CD1c-positive myeloid dendritic cell (primary cell): ENCODE measurements around the gene PAWR.
"Not testable (repeated sequence)": the region's sequence is repeated elsewhere in the genome, so short reads cannot be mapped to it uniquely, and the experiment has no call there.

Source experiments
- DNase-seq: peaks from one replicate; pipeline ENCODE4 v3.0.0-alpha.2; 2016; ENCODE audit errors: extremely low spot score

The PAWR gene

GRCh38 chr12:79686171-79686570 is 4.6 kb downstream of the PAWR start:
- no peak for DNase-seq

DNA sequence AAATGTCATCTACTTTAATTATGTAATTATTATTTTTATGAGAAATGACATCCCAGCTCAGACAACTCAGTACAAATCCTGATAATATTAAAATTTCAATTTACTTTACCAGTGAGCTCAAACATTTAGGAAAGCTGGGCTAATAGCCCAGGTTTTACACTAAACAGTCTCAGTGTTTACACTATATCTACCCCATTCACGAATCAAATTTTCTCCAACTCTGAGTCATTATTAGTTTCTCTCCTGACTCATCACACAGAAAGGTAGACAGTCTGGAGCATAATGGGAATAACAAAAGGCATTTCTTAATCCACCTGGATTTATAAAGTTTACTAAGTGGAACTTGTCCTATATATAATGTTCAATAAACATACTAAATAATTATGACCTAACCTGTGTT is 5.7 kb downstream of the PAWR start:
- DNase-seq: no peak

GRCh38 chr12:79684338-79684737 is 6.4 kb downstream of the PAWR start:
- DNase-seq: not testable (repeated sequence)

- no peak for DNase-seq
These were observed 8.2 kb downstream of the PAWR start for GRCh38 chr12:79682593-79682992.

- no peak for DNase-seq
These were observed 9.7 kb downstream of the PAWR start for GRCh38 chr12:79681008-79681590.

GRCh38 chr12:79680051-79680450 is 10.7 kb downstream of the PAWR start:
- DNase-seq: no peak

DNA sequence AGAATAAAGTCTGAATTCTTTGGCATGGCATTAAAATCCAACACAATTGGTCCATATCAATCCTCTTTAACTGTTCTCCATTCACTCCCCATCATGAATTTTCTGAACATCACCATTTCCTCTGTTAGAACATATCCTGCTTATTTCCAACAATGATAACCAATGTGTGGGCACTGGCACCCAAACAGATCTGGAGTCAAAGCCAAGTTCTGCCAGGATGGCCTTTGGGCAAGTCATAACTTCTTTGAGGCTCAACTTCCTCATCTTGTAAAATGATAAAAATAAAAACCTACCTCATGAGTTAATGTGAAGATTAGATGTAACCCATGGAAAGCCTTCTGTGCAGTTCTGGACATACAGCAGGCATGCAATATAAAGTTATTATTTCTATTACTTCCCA is 12.5 kb downstream of the PAWR start:
- no peak for DNase-seq

- DNase-seq: no peak
These were observed 13.1 kb downstream of the PAWR start for GRCh38 chr12:79677672-79678071.

DNA sequence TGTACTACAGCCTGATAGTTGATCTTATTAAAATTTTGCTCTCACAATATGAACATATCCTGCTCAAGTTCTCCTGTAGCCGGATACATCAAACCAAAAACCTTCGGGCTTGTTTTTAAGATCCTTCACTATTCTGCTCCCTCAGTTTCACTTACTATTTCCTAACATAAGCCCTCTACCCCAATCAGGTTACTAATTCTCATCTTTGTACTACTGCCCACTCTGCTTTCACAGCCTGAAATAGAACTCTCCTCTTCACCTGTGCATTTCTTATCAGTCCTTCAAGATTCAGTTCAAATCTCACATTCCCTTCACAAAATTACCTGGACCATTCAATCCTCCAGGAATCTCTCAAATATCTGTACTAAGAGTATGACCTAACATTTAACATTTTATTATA is 14.2 kb downstream of the PAWR start:
- DNase-seq: no peak

DNA sequence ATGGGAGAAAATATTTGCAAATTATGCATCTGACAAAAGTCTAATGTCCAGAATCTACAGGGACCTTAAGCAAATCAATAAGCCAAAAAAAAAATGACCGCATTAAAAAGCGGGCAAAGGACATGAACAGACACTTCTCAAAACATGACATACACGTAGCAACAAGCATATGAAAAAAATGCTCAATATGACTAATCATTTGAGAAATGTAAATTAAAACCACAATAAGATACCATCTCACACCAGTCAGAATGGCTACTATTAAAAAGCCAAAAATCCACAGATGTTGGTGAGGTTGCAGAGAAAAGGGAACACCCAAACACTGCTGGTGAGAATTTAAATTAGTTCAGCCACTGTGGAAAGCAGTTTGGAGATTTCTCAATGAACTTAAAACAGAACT is 16.1 kb downstream of the PAWR start:
- no peak for DNase-seq

DNA sequence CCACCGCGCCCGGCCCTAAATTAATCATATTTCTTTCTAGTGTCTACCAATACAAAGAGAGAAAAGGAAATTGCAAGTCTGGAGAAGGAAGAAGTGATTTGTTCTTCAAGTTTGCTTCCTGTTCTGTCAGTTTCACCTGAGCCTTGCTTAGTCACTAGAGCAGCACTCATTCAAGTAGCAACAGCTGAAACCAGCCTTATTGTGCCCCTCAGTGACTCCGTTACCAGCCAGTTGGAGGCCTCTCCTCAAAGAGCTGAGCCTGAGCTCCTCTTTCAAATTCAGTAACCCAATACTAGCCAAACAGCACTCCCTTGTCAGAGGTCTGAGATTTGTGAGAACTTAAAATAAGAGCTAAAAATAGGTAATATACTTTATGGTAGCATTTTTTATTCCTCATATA is 17.4 kb downstream of the PAWR start:
- no peak for DNase-seq

GRCh38 chr12:79668113-79668512 is 22.7 kb downstream of the PAWR start:
- no peak for DNase-seq

DNA sequence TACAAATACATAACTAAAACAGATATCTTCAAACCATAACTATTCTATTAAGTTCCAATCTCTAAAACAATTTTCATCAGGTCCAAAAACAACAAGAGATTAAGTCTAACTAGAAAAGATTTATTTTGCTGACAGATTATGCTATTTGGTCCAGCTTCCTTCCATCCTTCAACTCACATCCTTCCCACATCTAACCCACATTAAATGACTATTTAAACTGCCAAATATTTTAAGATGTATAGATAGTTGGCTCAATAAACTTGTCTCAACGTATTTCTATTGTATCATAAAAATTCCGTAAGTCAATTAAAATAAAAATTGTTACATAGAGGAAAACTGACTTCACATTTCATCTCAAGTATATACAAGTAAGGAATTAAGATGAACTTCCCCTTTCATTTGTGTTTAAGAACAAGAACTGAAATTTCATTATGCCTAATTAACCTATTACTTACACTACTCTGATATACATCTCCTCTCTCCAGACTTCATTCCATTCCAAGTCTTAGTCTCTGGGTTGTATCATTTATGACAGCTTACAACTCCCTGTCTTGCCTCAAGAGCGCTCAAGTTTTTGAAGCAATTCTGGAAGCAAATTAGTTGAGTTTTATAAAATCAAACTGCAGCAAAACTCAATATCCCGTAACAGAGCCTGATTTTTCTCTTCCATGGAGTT is 25.4 kb downstream of the PAWR start:
- no peak for DNase-seq

DNA sequence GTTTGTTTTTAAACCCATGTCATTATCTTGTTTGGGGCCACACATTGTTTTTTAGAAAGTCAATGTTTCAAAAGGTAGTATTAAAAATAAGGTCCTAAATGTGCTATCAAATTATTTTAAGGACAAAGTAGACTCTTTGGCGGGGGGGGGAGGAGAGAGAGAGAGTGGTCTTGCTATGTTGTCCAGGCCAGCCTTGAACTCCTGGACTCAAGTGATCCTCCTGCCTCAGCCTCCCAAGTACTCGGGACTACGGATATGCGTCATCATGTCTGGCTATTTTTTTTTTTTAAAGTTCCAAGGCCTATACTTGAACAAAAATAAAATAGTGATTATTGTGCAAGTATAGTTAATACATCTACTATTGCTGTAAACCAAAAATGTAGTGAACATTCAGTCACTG is 26.2 kb downstream of the PAWR start:
- no peak for DNase-seq

GRCh38 chr12:79662046-79662811 is 28.5 kb downstream of the PAWR start:
- no peak for DNase-seq

GRCh38 chr12:79661629-79662028 is 29.1 kb downstream of the PAWR start:
- DNase-seq: no peak

DNA sequence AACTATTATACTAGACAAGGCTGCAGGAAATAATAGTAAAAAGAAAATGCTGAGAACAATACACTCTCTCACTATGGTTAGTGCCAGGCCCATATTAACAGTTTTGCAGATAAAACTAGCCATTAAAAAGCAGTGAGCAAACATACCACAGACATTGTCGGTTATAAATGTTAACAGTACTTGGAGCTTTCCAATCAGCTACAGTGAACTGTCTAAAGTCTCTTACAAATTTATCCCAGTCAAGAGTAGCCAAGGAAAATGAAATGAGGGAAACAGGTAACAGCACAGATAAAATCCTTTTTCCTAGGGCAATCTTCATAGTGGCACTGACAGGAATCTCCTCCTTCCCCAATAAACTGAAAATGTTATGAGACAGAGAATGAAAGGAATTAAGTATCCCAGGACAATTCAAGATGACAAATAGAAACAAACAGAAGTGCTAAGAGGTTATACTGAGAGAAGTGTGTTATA is 30.8 kb downstream of the PAWR start:
- DNase-seq: no peak

DNA sequence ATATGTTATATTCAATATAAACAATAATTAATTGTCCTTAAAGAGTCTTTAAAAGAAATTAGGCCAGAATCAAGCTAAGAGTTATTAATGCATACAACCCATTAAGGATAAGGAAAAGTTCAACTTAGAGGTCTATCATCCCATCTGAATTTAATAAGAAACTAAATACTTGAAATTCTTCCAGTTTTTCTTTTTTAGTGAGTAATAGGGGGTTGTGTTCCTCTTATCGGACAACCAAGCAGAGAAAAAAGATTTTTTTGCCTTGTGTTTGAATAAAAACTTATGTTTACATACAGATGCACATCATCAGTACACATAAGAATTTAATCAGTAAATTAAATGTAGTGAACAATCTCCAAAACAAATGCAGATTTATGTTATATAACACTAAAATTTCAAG is 32.5 kb downstream of the PAWR start:
- no peak for DNase-seq

DNA sequence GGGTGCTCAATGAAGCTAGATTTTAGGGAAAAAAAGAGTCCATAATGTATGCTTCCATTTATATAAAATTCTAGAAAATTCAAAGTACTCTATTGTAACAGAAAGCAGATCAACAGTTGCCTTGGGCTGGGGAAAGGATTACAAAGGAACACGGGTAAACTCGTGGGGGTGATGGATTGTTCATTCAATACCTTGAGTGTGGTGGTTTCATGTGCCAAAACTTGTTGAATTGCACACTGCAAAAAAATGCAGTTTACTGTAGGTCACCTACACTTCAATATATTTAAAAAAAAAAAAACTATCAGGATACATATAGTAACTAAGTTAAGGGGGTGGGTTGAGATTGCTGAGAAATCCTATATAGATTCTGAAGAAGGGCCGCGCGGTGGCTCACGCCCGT is 33.6 kb downstream of the PAWR start:
- no peak for DNase-seq

- no peak for DNase-seq
These were observed 35.7 kb downstream of the PAWR start for GRCh38 chr12:79655036-79655435.

- DNase-seq: no peak
These were observed 38.2 kb downstream of the PAWR start for GRCh38 chr12:79652521-79652920.

DNA sequence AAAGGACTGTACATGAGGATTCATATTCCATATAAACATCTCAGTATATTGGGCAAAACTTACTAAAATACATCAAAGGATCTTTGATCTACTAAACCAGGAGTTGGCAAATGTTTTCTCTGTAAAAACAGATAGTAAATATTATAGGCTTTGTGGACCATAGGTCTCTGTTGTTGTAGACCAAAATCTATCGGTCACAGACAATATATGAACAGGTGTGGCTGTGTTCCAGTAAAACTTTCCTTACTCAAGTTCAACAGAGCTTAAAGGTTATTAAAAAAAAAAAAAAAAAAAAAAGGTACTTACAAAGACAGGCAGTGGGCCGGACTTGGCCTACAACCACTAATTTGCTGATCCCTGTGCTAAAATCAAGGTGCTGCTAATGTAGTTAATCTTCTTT is 40.3 kb downstream of the PAWR start:
- DNase-seq: no peak

- DNase-seq: no peak
These were observed 41.9 kb downstream of the PAWR start for GRCh38 chr12:79648881-79649280.
